H1 (cell line): ENCODE measurements around the gene GRB14. TPM values are rescaled to one million over a fixed set of nuclear protein-coding genes. Genes with fewer than 3 reads are reported as not detected.
A peak's percentile ranks its signal among the peaks of the same experiment; 100 is the strongest.

Experiments used
- CTCF ChIA-PET: fragments of 300-600 bp; sonication (Branson Sonifier 250); formaldehyde crosslinking; loops from one replicate; lab custom pipeline; 2021; ENCODE audit not compliant: partially characterized antibody; lab: Charles Lee
- POLR2A ChIA-PET: fragments of 300-600 bp; sonication (Branson Sonifier 250); formaldehyde crosslinking; loops from one replicate; lab custom pipeline; 2021; ENCODE audit warnings: inconsistent platforms; ENCODE audit not compliant: partially characterized antibody; lab: Charles Lee
- DNase-seq, 2 experiments: peaks; one replicate each; pipeline versions ENCODE4 v3.0.0 to v3.0.0-alpha.2; 2010 to 2022; ENCODE audit warnings: low spot score in 2 of 2, low read depth in 1 of 2, mixed read lengths in 1 of 2
- FAIRE-seq: peaks from 2 replicates; lab custom pipeline; 2011; peaks lifted over from hg19 to GRCh38; lab: Jason Lieb, UNC
- H2AFZ ChIP-seq: 2 replicates; pipeline ENCODE4 v1.8.1; 2012; ENCODE audit warnings: low read length, inconsistent platforms
- H2AK5ac ChIP-seq: 2 replicates; pipeline ENCODE4 v1.6.1; 2013; ENCODE audit warnings: low read depth, low read length
- H2BK120ac ChIP-seq: replicated peaks from 2 replicates; pipeline ENCODE3; 2013; ENCODE audit warnings: low read depth, low read length, inconsistent platforms
- H2BK12ac ChIP-seq: 2 replicates; pipeline ENCODE4 v1.6.1; 2013; ENCODE audit warnings: low read depth, low read length
- H2BK15ac ChIP-seq: 2 replicates; pipeline ENCODE4 v1.6.1; 2013; ENCODE audit warnings: low read length
- H2BK20ac ChIP-seq: 2 replicates; pipeline ENCODE4 v1.6.1; 2013; ENCODE audit warnings: low read length
- H2BK5ac ChIP-seq: 2 replicates; pipeline ENCODE4 v1.6.1; 2013; ENCODE audit warnings: low read depth, low read length
- H3K14ac ChIP-seq: 2 replicates; pipeline ENCODE4 v1.6.1; 2013; ENCODE audit warnings: inconsistent platforms; ENCODE audit not compliant: insufficient read length
- H3K18ac ChIP-seq: 2 replicates; pipeline ENCODE4 v1.6.1; 2013; ENCODE audit warnings: low read length; ENCODE audit errors: extremely low read depth
- H3K23ac ChIP-seq: 2 replicates; pipeline ENCODE4 v1.6.1; 2013; ENCODE audit warnings: inconsistent platforms; ENCODE audit not compliant: insufficient read length
- H3K23me2 ChIP-seq: 2 replicates; pipeline ENCODE4 v1.6.1; 2013; ENCODE audit warnings: low read depth, low read length
- H3K27ac ChIP-seq: 2 replicates; pipeline ENCODE4 v1.6.1; 2011; ENCODE audit warnings: low read depth, low read length, inconsistent platforms
- H3K27me3 ChIP-seq, 4 experiments: replicated peaks in 1 of 4; 1 replicate in 1 of 4; 2 replicates in 3 of 4; pipeline versions ENCODE4 v1.6.1 to v1.8.1; 2011 to 2013; ENCODE audit warnings: low read length in 3 of 4, mild to moderate bottlenecking in 3 of 4, inconsistent platforms in 2 of 4, mixed read lengths in 2 of 4, moderate library complexity in 1 of 4; ENCODE audit not compliant: control insufficient read depth in 3 of 4, insufficient read depth in 3 of 4; ENCODE audit errors: extremely low read depth in 1 of 4
- H3K36me3 ChIP-seq, 4 experiments: 2 replicates each; pipeline versions ENCODE4 v1.6.1 to v1.8.1; 2011 to 2013; ENCODE audit warnings: mild to moderate bottlenecking in 4 of 4, low read length in 3 of 4, moderate library complexity in 2 of 4, control low read depth in 1 of 4, inconsistent platforms in 1 of 4; ENCODE audit not compliant: insufficient read depth in 4 of 4, control insufficient read depth in 2 of 4
- H3K4ac ChIP-seq: replicated peaks from 2 replicates; pipeline ENCODE3; 2013; ENCODE audit warnings: low read length, low read depth, mixed read lengths, inconsistent platforms; ENCODE audit not compliant: insufficient read length
- H3K4me1 ChIP-seq, 4 experiments: replicated peaks in 1 of 4; 1 replicate in 1 of 4; 2 replicates in 3 of 4; pipeline versions ENCODE4 v1.6.1 to v1.8.1; 2011 to 2013; ENCODE audit warnings: low read length in 3 of 4, inconsistent platforms in 2 of 4, mixed read lengths in 1 of 4; ENCODE audit not compliant: insufficient read depth in 4 of 4, control insufficient read depth in 3 of 4
- H3K4me2 ChIP-seq, 2 experiments: 2 replicates each; pipeline versions ENCODE4 v1.6.1 to v1.8.1; 2011 to 2013; ENCODE audit warnings: low read depth in 2 of 2, low read length in 2 of 2, control low read depth in 1 of 2, inconsistent platforms in 1 of 2, mild to moderate bottlenecking in 1 of 2; ENCODE audit not compliant: insufficient read depth in 1 of 2
- H3K4me3 ChIP-seq, 4 experiments: fragments of 200-600, 300-600 bp in 1 of 4; sonication (generic), shearing (Covaris generic), sonication (Bioruptor Twin) in 1 of 4; 2 replicates each; pipeline versions ENCODE4 v1.5.1 to v1.8.1; 2011 to 2016; ENCODE audit warnings: low read length in 4 of 4, low read depth in 3 of 4, control low read depth in 2 of 4, inconsistent platforms in 2 of 4, mild to moderate bottlenecking in 2 of 4, mixed read lengths in 1 of 4, moderate library complexity in 1 of 4; ENCODE audit not compliant: insufficient read depth in 2 of 4; ENCODE audit errors: extremely low read depth in 1 of 4
- H3K56ac ChIP-seq: replicated peaks from 2 replicates; pipeline ENCODE3; 2013; ENCODE audit warnings: low read depth, mild to moderate bottlenecking, mixed read lengths, low read length, inconsistent platforms; ENCODE audit not compliant: insufficient read length
- H3K79me1 ChIP-seq: 2 replicates; pipeline ENCODE4 v1.6.1; 2013; ENCODE audit warnings: low read depth, low read length, control low read depth
- H3K79me2 ChIP-seq, 2 experiments: 2 replicates each; pipeline versions ENCODE4 v1.6.1 to v1.8.1; 2012 to 2013; ENCODE audit warnings: low read length in 2 of 2, mild to moderate bottlenecking in 2 of 2, inconsistent platforms in 1 of 2; ENCODE audit not compliant: insufficient read depth in 2 of 2, control insufficient read depth in 1 of 2
- H3K9ac ChIP-seq, 4 experiments: replicated peaks in 1 of 4; 1 replicate in 1 of 4; 2 replicates in 3 of 4; pipeline versions ENCODE4 v1.6.1 to v1.8.1; 2011 to 2013; ENCODE audit warnings: low read depth in 3 of 4, low read length in 3 of 4, control low read depth in 2 of 4, mild to moderate bottlenecking in 2 of 4, moderate library complexity in 2 of 4, inconsistent platforms in 1 of 4; ENCODE audit errors: extremely low read depth in 1 of 4
- H3K9me3 ChIP-seq, 2 experiments: 2 replicates each; pipeline versions ENCODE4 v1.6.1 to v1.8.1; 2012 to 2013; ENCODE audit warnings: mild to moderate bottlenecking in 2 of 2, moderate library complexity in 2 of 2, control low read depth in 1 of 2, inconsistent platforms in 1 of 2, low read depth in 1 of 2, low read length in 1 of 2, mixed read lengths in 1 of 2; ENCODE audit not compliant: insufficient read depth in 2 of 2
- H4K20me1 ChIP-seq, 2 experiments: replicated peaks in 1 of 2; 2 replicates each; pipeline versions ENCODE3 to v1.8.1; 2011 to 2013; ENCODE audit warnings: inconsistent platforms in 2 of 2, low read length in 2 of 2, mild to moderate bottlenecking in 1 of 2; ENCODE audit not compliant: insufficient read depth in 2 of 2, control insufficient read depth in 1 of 2
- H4K5ac ChIP-seq: 2 replicates; pipeline ENCODE4 v1.6.1; 2013; ENCODE audit warnings: low read length, low read depth, mixed read lengths, inconsistent platforms; ENCODE audit not compliant: insufficient read length
- H4K8ac ChIP-seq: 2 replicates; pipeline ENCODE4 v1.8.0; 2013; ENCODE audit warnings: mild to moderate bottlenecking, moderate library complexity, low read length, inconsistent platforms; ENCODE audit not compliant: insufficient read depth; ENCODE audit errors: extremely low read depth
- H4K91ac ChIP-seq: replicated peaks from 2 replicates; pipeline ENCODE3; 2013; ENCODE audit warnings: low read length, mixed read lengths, inconsistent platforms; ENCODE audit not compliant: insufficient read length
- KDM1A ChIP-seq: fragments of 200-600, 300-600 bp; sonication (generic); IDR thresholded peaks from 2 replicates; pipeline ENCODE4 v1.7.1; 2016; ENCODE audit warnings: mild to moderate bottlenecking, low read length, borderline replicate concordance
- MAX ChIP-seq: IDR thresholded peaks from 2 replicates; pipeline ENCODE4 v1.6.1; 2012; ENCODE audit warnings: inconsistent platforms
- SAP30 ChIP-seq: fragments of 300-600 bp; sonication (generic); IDR thresholded peaks from 2 replicates; pipeline ENCODE4 v1.7.1; 2012; ENCODE audit warnings: low read length, moderate library complexity, mild to moderate bottlenecking, inconsistent platforms; ENCODE audit not compliant: insufficient read depth, insufficient replicate concordance
- SP2 ChIP-seq: IDR thresholded peaks from 2 replicates; pipeline ENCODE4 v1.6.1; 2012; ENCODE audit warnings: mild to moderate bottlenecking, low read length, inconsistent platforms
- TAF7 ChIP-seq: optimal IDR thresholded peaks from 2 replicates; pipeline ENCODE3; 2011; ENCODE audit warnings: low read depth, mild to moderate bottlenecking, inconsistent platforms, low read length, moderate library complexity, borderline replicate concordance
- WGBS, 2 experiments: shearing (Covaris generic) in 1 of 2; methylation state at CpG; one replicate each; pipeline versions ENCODE4 v1.1.6 to v1.1.7; 2013 to 2015; ENCODE audit warnings: low lambda C conversion rate in 2 of 2, mixed read lengths in 2 of 2, inconsistent platforms in 1 of 2, low coverage in 1 of 2, missing lambda C conversion rate in 1 of 2; ENCODE audit not compliant: insufficient replicate concordance in 2 of 2, insufficient coverage in 1 of 2, insufficient read length in 1 of 2; ENCODE audit errors: extremely low coverage in 1 of 2, missing lambda C conversion rate in 1 of 2; 5-methylcytosine and 5-hydroxymethylcytosine counted together
- polyA plus RNA-seq, 7 experiments: library from polyadenylated mRNA; depleted of rRNA in 3 of 7; stranded (reverse) in 5 of 7; unstranded in 2 of 7; fragments of >200 nt in 5 of 7; fragments of 200-250 nt in 2 of 7; gene quantifications; 1 replicate in 5 of 7; 2 replicates in 1 of 7; 4 replicates in 1 of 7; pipeline versions ENCODE4 v1.2.1 to v1.2.3, GENCODE V29; 2011 to 2013; ENCODE audit warnings: missing spikeins in 2 of 7, mixed read lengths in 2 of 7
- total RNA-seq: library from RNA; stranded (reverse); fragmentation: NEBNext Ultra II Directional; extraction: Animal tissue kit (Norgen Biotek cat#: 25700); gene quantifications from 2 replicates; pipeline ENCODE4 v1.2.1, GENCODE V29; 2021
- TF ChIP-seq, protein P1 (sequence below): IDR thresholded peaks from 2 replicates; pipeline ENCODE4 v1.6.1; 2011; ENCODE audit warnings: low read length, improper control_type of control experiment

Gene GRB14
- total and polyA plus RNA-seq, 2 of the 8 experiments (the other 6 are each of a cell fraction or from before 2014, with no cell fraction given): 2.5 to 11.6 TPM

- no peak overlapping the region for H2AFZ ChIP-seq
- CTCF ChIA-PET: interaction anchor here (0.6 to 1.9 kb wide), 6 partner anchors 15 to 84 kb away, joined by 3 to 6 read pairs (median 4); no protein-coding TSS in a partner anchor
- no peak overlapping the region for H2BK20ac ChIP-seq
- no peak overlapping the region for H2BK12ac ChIP-seq
- no peaks in the 10 kb centered on the region for H3K27me3 ChIP-seq
- no peaks in the 10 kb centered on the region for H4K20me1 ChIP-seq
- H4K5ac ChIP-seq: no peak overlapping the region
- 95% methylated on average over 1 of the region's 1 CpG; no CpG with 5 or more reads in 1 of the 2 experiments for WGBS, 2 experiments
- no peak overlapping the region for H2BK15ac ChIP-seq
- H3K9ac ChIP-seq: no peak overlapping the region
- no peak overlapping the region for H3K14ac ChIP-seq
- no peak overlapping the region for H2BK5ac ChIP-seq
- no peak overlapping the region for H2BK120ac ChIP-seq
- no peaks in the 10 kb centered on the region for H3K79me1 ChIP-seq
- no peaks in the 10 kb centered on the region for H3K4me1 ChIP-seq
- peak overlapping the region; percentile 53 for H3K56ac ChIP-seq
- no peak overlapping the region for H3K4me2 ChIP-seq
- no peak overlapping the region for H3K23ac ChIP-seq
- no peak overlapping the region for H3K27ac ChIP-seq
- H2AK5ac ChIP-seq: no peak overlapping the region
- DNase-seq (no peak), FAIRE-seq (no peak)
- no peaks in the 10 kb centered on the region for H3K79me2 ChIP-seq
- no peak overlapping the region for H3K4me3 ChIP-seq
- peaks cover 0 to 3% (median 0%) of the 10 kb centered on the region in 4 experiments; a peak in 1 of 8 replicates for H3K36me3 ChIP-seq
- H3K18ac ChIP-seq: no peak overlapping the region
- H3K9me3 ChIP-seq: peaks cover 0 to 11% of the 10 kb centered on the region in 2 experiments; a peak in 2 of 4 replicates
- POLR2A ChIA-PET: interaction anchor here (1.7 to 2.1 kb wide), 2 partner anchors 20 to 23 kb away, joined by 4 to 5 read pairs; partner anchors contain the start of gene GRB14
- H3K4ac ChIP-seq: no peak overlapping the region
- no peak overlapping the region for H4K8ac ChIP-seq
- TF ChIP-seq MAX: no peak
- no peak for TF ChIP-seq SAP30
- no peak for TF ChIP-seq TAF7
- TF ChIP-seq SP2: no peak
- TF ChIP-seq, protein P1, sequence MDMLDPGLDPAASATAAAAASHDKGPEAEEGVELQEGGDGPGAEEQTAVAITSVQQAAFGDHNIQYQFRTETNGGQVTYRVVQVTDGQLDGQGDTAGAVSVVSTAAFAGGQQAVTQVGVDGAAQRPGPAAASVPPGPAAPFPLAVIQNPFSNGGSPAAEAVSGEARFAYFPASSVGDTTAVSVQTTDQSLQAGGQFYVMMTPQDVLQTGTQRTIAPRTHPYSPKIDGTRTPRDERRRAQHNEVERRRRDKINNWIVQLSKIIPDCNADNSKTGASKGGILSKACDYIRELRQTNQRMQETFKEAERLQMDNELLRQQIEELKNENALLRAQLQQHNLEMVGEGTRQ: no peak
- TF ChIP-seq KDM1A: no peak
- no peaks in the 10 kb centered on the region for H3K23me2 ChIP-seq
- no peak overlapping the region for H4K91ac ChIP-seq
Observed at GRCh38 chr2:164644036-164644700, 22.9 kb upstream of the GRB14 start.
